ENCODE data around the gene CCDC85C. TPM values are rescaled to one million over a fixed set of nuclear protein-coding genes. Genes with fewer than 3 reads are reported as not detected.
A peak's percentile ranks its signal among the peaks of the same experiment; 100 is the strongest.

Gene CCDC85C
- total RNA-seq, 1 experiment from 2014 or later = 36.4 TPM

GRCh38 chr14:99524091-99524661, 79.8 kb downstream of the CCDC85C start:
- peak; percentile 18 for ATAC-seq

GRCh38 chr14:99523704-99524055, 80.3 kb downstream of the CCDC85C start:
- CTCF ChIA-PET = interaction anchor here (1.4 kb wide), 1 partner anchor 80 kb away, joined by 3 read pairs; no protein-coding TSS in a partner anchor
- peaks cover 25% of the 10 kb centered on the region for H3K79me2 ChIP-seq (ENCODE audit: low read length)
- peak overlapping the region; percentile 50; the same call in 1 of the 2 replicates for H3K4me2 ChIP-seq (ENCODE audit: low read length)
- TF ChIP-seq EZH2phosphoT487 (IDR thresholded peaks at IDR 0.05; ENCODE audit: borderline replicate concordance, low read length) (no peak), EZH2 (IDR thresholded peaks at IDR 0.05; ENCODE audit: low read length, unreplicated experiment) (no peak), CTCF (conservative IDR thresholded peaks at IDR 0.05; ENCODE audit: low read depth, low read length) (no peak)
- intact Hi-C loops (cut with micrococcal nuclease) = loop anchor here (2.0 to 5.0 kb wide), 2 partner anchors 39 to 81 kb away; partner anchors contain the start of gene CCDC85C
- H4K20me1 ChIP-seq (ENCODE audit: low read length) = peaks cover 5% of the 10 kb centered on the region
- peaks cover 41% of the 10 kb centered on the region for H3K4me1 ChIP-seq (ENCODE audit: insufficient read depth, low read length)
- ATAC-seq (no peak), DNase-seq (no peak)
- POLR2A ChIA-PET (ENCODE audit: unreplicated experiment) = no interaction called here
- no peaks in the 10 kb centered on the region for H3K36me3 ChIP-seq (ENCODE audit: low read depth, low read length)
- peak overlapping the region; percentile 54; the same call in 1 of the 2 replicates for H3K27ac ChIP-seq (ENCODE audit: low read length)
- no peaks in the 10 kb centered on the region for H3K9me3 ChIP-seq (ENCODE audit: low read length)
- no peak overlapping the region for H2AFZ ChIP-seq (ENCODE audit: low read length)
- no TSS peak for BruUV-seq (replicated peaks)
- no peaks in the 10 kb centered on the region for H3K27me3 ChIP-seq (ENCODE audit: low read length)
- no peak overlapping the region for H3K9ac ChIP-seq (ENCODE audit: low read length)
- H3K4me3 ChIP-seq (ENCODE audit: low read length) = no peak overlapping the region
- no peaks in the 10 kb centered on the region for H3F3A ChIP-seq (ENCODE audit: low read length, unreplicated experiment)
- H3K9me2 ChIP-seq (replicated peaks; ENCODE audit: low read length) = no peaks in the 10 kb centered on the region

More at GRCh38 chr14:99524091-99524661, 79.8 kb downstream of the CCDC85C start:
- H3K9ac ChIP-seq (ENCODE audit: low read length) = peak overlapping the region; percentile 5; the same call in 1 of the 2 replicates
- H3F3A ChIP-seq (ENCODE audit: low read length, unreplicated experiment) = no peaks in the 10 kb centered on the region
- peak; percentile 22 for DNase-seq
- peak overlapping the region; percentile 69 for H3K4me2 ChIP-seq (ENCODE audit: low read length)
- peak overlapping the region; percentile 54 for H3K27ac ChIP-seq (ENCODE audit: low read length)
- H3K9me2 ChIP-seq (replicated peaks; ENCODE audit: low read length) = no peaks in the 10 kb centered on the region
- H3K79me2 ChIP-seq (ENCODE audit: low read length) = peaks cover 23% of the 10 kb centered on the region
- peaks cover 41% of the 10 kb centered on the region for H3K4me1 ChIP-seq (ENCODE audit: insufficient read depth, low read length)
- H3K36me3 ChIP-seq (ENCODE audit: low read depth, low read length) = no peaks in the 10 kb centered on the region
- H3K9me3 ChIP-seq (ENCODE audit: low read length) = no peaks in the 10 kb centered on the region
- peak overlapping the region; percentile 25; the same call in 1 of the 2 replicates for H3K4me3 ChIP-seq (ENCODE audit: low read length)
- no peak overlapping the region for H2AFZ ChIP-seq (ENCODE audit: low read length)
- intact Hi-C loops (cut with micrococcal nuclease) = loop anchor here (2.0 to 5.0 kb wide), 2 partner anchors 38 to 81 kb away; partner anchors contain the start of gene CCDC85C
- no TSS peak for BruUV-seq (replicated peaks)
- no peaks in the 10 kb centered on the region for H3K27me3 ChIP-seq (ENCODE audit: low read length)
- POLR2A ChIA-PET (ENCODE audit: unreplicated experiment) = no interaction called here
- no peak for TF ChIP-seq CTCF (conservative IDR thresholded peaks at IDR 0.05; ENCODE audit: low read depth, low read length)
- CTCF ChIA-PET = interaction anchor here (0.8 to 1.4 kb wide), 2 partner anchors 78 to 79 kb away, joined by 3 to 7 read pairs; no protein-coding TSS in a partner anchor
- H4K20me1 ChIP-seq (ENCODE audit: low read length) = peaks cover 3% of the 10 kb centered on the region

All from PC-3 (cell line).